Measurements from ENCODE around the gene CNNM3. TPM values are rescaled to one million over a fixed set of nuclear protein-coding genes. Genes with fewer than 3 reads are reported as not detected.

CNNM3 gene
- total RNA-seq, 1 donor from 2014 or later, result 27.5 TPM

GRCh38 chr2:96831679-96832078 lies 15.6 kb downstream of the CNNM3 start:
- Mint-ChIP-seq H3K9me3 (no peaks in the 10 kb centered on the region), H3K27me3 (ENCODE audit: low read depth) (no peaks in the 10 kb centered on the region), H3K27ac (peak overlapping the region; percentile 98), H3K4me1 (peaks cover 23% of the 10 kb centered on the region), H3K4me3 (no peak overlapping the region), H3K36me3 (peaks cover 27% of the 10 kb centered on the region)
- DNase-seq (ENCODE audit: low spot score in 2 of 2, unreplicated experiment in 2 of 2), result no peak
- no peak for TF ChIP-seq CTCF (IDR thresholded peaks at IDR 0.05; ENCODE audit: unreplicated experiment)

- Mint-ChIP-seq H3K27ac (peak overlapping the region; percentile 98), H3K4me1 (peaks cover 23% of the 10 kb centered on the region), H3K36me3 (peaks cover 27% of the 10 kb centered on the region), H3K27me3 (ENCODE audit: low read depth) (no peaks in the 10 kb centered on the region), H3K4me3 (no peak overlapping the region), H3K9me3 (no peaks in the 10 kb centered on the region)
- no peak for TF ChIP-seq CTCF (IDR thresholded peaks at IDR 0.05; ENCODE audit: unreplicated experiment)
- no peak for DNase-seq (ENCODE audit: low spot score in 2 of 2, unreplicated experiment in 2 of 2)
These were observed 16.3 kb downstream of the CNNM3 start for GRCh38 chr2:96832408-96832753.

GRCh38 chr2:96832754-96833507 lies 16.9 kb downstream of the CNNM3 start:
- peaks cover 23% of the 10 kb centered on the region for H3K4me1 Mint-ChIP-seq
- DNase-seq (ENCODE audit: low spot score in 2 of 2, unreplicated experiment in 2 of 2), result peak; percentile 76 to 85
- H3K9me3 Mint-ChIP-seq, result no peaks in the 10 kb centered on the region
- peak overlapping the region; percentile 55 for H3K4me3 Mint-ChIP-seq
- TF ChIP-seq CTCF (IDR thresholded peaks at IDR 0.05; ENCODE audit: unreplicated experiment), result no peak
- H3K36me3 Mint-ChIP-seq, result peaks cover 26% of the 10 kb centered on the region
- H3K27ac Mint-ChIP-seq, result peak overlapping the region; percentile 98
- no peaks in the 10 kb centered on the region for H3K27me3 Mint-ChIP-seq (ENCODE audit: low read depth)

GRCh38 chr2:96835830-96836229 lies 19.8 kb downstream of the CNNM3 start:
- no peak for TF ChIP-seq CTCF (IDR thresholded peaks at IDR 0.05; ENCODE audit: unreplicated experiment)
- Mint-ChIP-seq H3K27me3 (ENCODE audit: low read depth) (no peaks in the 10 kb centered on the region), H3K4me1 (peaks cover 23% of the 10 kb centered on the region), H3K4me3 (no peak overlapping the region), H3K27ac (no peak overlapping the region), H3K9me3 (no peaks in the 10 kb centered on the region), H3K36me3 (peaks cover 15% of the 10 kb centered on the region)
- no peak for DNase-seq (ENCODE audit: low spot score in 2 of 2, unreplicated experiment in 2 of 2)

GRCh38 chr2:96837575-96837974 lies 21.5 kb downstream of the CNNM3 start:
- Mint-ChIP-seq H3K27me3 (ENCODE audit: low read depth) (no peaks in the 10 kb centered on the region), H3K9me3 (no peaks in the 10 kb centered on the region), H3K4me3 (no peak overlapping the region), H3K27ac (no peak overlapping the region), H3K4me1 (peaks cover 12% of the 10 kb centered on the region), H3K36me3 (peaks cover 12% of the 10 kb centered on the region)
- TF ChIP-seq CTCF (IDR thresholded peaks at IDR 0.05; ENCODE audit: unreplicated experiment), result no peak
- no peak for DNase-seq (ENCODE audit: low spot score in 2 of 2, unreplicated experiment in 2 of 2)

Data from mesothelial cell of epicardium (in vitro differentiated cells).